Breast epithelium (tissue), 3 donors: ENCODE measurements around the gene DSCAM.

Experiments used
- POLR2A ChIP-seq: fragments of 450-650 bp; IDR thresholded peaks from one replicate; pipeline ENCODE4 v1.6.1; 2016; ENCODE audit warnings: antibody characterized with exemption, mild to moderate bottlenecking, moderate library complexity
- TF ChIP-seq, protein P1 (sequence below), 3 donors: fragments of 450-650 bp; IDR thresholded peaks; one replicate each; pipeline ENCODE4 v1.5.1; 2016 to 2017; ENCODE audit warnings: antibody characterized with exemption in 3 of 3, mild to moderate bottlenecking in 3 of 3, moderate library complexity in 3 of 3

DNA sequence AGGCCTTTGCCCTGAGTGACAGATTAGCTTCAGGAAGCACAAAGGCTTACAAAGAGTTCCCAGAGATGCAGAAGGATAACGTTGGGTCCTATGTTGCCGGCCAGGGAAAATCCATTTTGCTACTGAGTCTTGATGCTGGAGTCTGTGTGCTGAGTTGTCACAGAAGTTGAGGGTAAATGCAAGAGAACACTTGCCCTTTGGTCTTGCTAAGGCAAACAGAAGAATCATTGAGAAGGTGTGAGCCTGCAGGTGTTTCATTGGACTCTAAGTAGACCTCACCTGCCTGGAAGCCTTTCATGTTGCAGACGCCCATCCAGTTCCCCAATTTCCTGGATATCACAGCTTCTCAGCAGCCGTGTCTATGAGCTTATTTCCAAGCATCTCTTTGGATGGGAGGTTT is 874.5 kb downstream of the DSCAM start:
- TF ChIP-seq, protein P1, sequence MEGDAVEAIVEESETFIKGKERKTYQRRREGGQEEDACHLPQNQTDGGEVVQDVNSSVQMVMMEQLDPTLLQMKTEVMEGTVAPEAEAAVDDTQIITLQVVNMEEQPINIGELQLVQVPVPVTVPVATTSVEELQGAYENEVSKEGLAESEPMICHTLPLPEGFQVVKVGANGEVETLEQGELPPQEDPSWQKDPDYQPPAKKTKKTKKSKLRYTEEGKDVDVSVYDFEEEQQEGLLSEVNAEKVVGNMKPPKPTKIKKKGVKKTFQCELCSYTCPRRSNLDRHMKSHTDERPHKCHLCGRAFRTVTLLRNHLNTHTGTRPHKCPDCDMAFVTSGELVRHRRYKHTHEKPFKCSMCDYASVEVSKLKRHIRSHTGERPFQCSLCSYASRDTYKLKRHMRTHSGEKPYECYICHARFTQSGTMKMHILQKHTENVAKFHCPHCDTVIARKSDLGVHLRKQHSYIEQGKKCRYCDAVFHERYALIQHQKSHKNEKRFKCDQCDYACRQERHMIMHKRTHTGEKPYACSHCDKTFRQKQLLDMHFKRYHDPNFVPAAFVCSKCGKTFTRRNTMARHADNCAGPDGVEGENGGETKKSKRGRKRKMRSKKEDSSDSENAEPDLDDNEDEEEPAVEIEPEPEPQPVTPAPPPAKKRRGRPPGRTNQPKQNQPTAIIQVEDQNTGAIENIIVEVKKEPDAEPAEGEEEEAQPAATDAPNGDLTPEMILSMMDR (IDR thresholded peaks at IDR 0.05) = no peak
- no peak for TF ChIP-seq POLR2A
